ELF-1 (cell line): Measurements from ENCODE around the gene SLC38A10.

Source experiments
- DNase-seq: peaks from one replicate; pipeline ENCODE4 v3.0.0-alpha.2; 2016; ENCODE audit warnings: low read depth, low spot score

The SLC38A10 gene

DNA sequence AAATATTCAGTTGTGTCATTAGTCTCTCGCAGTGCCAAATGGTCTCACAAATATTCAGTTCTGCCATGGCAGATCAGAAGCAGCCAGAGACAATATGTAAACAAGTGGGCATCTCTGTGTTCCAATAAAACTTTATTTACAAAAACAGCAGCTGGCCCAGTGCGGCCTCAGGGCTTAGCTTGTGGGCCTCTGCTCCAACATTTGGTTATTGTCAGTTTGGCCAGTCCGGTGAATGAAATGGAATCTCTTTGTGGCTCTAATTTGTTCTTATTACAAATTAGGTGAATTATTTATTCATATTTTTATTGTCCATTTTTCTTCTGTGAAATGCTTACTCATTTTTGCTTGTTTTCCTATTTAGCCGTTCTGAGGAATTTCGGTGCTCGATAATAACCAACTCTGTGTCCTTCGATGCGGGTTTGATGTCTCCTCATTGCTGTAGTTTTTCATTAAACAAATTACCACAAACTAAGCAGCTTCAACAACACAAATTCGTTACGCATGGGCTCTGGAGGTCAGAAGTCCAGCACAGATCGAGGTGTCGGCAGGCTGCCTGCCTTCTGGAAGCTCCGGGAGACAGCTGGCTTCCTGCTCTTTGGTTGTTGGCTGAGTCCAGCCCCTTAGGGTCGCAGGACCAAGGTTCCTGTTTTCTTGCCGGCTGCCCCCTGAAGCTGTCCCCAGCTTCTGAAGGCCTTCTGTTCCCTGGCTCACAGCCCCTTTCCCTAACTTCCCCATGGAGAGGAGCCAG is 4.1 kb upstream of the SLC38A10 start:
- no peak for DNase-seq

GRCh38 chr17:81298325-81298990 is 3.4 kb upstream of the SLC38A10 start:
- no peak for DNase-seq

DNA sequence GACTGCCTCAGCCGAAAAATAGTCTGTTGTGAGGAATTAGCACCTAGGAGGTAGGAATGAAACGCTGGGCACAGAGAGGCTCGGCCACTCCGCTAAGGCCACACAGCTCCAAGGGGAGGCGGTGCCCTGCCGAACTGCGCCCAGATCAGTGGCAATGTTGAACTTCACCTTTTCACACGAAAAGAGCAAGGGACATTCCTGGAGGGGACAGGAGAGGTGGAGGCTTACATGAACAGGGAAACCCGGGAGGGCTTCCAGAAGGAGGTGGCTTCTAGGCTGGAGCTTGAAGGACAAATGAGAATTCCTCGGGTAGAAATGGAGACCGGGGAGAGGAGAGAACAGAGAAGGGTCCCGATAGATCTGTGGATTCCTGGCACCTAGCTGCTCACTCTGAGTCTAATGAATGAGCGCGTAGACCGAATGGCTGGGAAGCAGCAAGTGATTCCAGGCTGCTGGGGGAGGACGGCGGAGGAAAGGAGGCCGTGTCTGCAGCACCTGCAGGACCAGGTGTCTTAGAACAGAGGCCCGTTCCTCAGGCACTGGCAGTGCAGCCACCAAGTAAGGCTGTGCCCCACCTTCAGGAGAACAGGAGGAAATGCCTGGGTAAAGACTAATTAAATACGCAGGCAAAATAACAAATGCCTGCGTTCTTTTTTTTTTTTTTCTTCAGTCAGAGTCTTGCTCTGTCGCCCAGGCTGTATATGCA is 722 bp upstream of the SLC38A10 start:
- peak; percentile 61 for DNase-seq

- DNase-seq, result no peak
These were observed 536 bp downstream of the SLC38A10 start for GRCh38 chr17:81294512-81295030.

GRCh38 chr17:81292450-81292849 is 2.7 kb downstream of the SLC38A10 start:
- no peak for DNase-seq

- DNase-seq, result peak; percentile 85
These were observed 3.4 kb downstream of the SLC38A10 start for GRCh38 chr17:81291662-81292061.

DNA sequence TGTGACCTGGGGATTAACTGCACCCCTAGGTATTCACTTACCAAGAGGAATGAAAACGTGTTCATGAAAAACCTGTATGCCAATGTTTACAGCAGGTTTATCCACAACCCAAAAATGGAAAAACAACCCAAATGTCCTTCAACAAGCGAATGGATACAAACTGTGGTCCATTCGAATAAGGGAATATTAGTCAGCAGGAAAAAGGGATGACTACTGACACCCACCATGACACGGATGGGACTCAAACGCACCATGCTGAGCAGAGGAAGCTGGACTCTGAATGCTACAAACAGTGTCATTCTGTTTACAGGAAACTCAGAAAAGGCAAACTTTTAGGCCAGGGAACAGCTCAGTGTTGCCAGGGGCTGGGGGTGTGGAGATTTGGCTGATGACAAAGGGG is 4.9 kb downstream of the SLC38A10 start:
- DNase-seq, result no peak

DNA sequence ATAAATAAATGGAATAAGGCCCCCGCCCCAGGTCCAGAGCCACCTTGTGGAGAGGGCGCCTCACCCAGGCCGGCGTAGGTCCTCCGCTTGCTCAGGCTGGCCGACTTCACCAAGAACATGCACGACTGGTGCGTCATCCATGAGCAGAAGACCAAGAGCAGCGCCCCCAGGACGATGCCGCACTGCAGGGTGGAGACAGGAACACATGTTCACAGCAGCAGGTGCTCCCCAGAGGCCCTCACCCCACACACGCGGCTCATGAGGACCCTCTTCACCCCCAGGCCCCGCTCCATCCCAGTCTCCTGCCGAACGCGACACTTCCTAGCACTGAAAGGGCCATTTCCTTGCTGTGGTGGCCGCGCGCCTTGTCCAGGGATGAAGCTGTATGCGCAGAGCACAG is 5.5 kb downstream of the SLC38A10 start:
- no peak for DNase-seq

- DNase-seq, result no peak
These were observed 6.4 kb downstream of the SLC38A10 start for GRCh38 chr17:81288715-81289114.

- DNase-seq, result no peak
These were observed 7.2 kb downstream of the SLC38A10 start for GRCh38 chr17:81287741-81288430.

DNA sequence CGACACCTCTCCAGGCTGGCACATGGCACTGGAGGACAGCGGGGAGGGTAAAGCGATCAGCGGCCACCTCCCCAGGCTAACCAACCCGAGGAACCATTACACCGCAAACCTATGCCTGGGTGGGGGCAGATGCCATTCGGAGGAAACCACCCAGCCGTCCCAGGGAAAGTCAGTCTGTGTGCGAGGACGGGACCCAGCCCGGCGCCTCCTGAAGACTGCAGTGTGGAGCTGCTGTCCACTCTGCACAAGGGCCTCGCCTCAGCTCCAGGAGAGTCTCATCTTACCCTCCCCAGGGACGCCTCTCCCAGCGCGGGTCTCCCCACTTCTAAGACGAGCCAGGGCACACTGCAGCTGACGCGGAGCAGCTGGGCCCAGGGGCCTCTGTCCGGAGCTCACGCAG is 8.0 kb downstream of the SLC38A10 start:
- DNase-seq, result no peak

- DNase-seq, result no peak
These were observed 8.5 kb downstream of the SLC38A10 start for GRCh38 chr17:81286491-81287145.

- DNase-seq, result no peak
These were observed 9.2 kb downstream of the SLC38A10 start for GRCh38 chr17:81285894-81286293.

- DNase-seq, result peak; percentile 53
These were observed 9.8 kb downstream of the SLC38A10 start for GRCh38 chr17:81285179-81285878.

- no peak for DNase-seq
These were observed 12.2 kb downstream of the SLC38A10 start for GRCh38 chr17:81282876-81283275.

DNA sequence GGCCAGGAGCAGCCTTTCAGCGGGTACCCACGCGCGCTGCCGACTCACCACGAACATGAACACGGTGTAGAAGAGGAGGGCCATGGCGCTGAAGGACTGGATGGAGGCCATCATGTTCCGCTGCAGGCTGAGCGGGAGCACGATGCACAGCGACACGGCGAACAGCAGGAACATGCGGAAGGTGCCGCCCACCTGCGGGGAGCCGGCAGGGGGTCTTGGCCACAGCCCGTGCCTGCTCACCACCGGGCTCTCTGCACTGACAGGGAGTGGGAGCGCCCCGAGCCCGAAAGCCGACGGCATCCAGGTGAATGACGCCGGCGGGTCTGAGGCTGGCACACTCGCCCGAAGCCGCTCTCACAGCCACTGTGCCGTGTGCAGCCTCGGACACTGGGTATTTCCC is 13.0 kb downstream of the SLC38A10 start:
- no peak for DNase-seq

GRCh38 chr17:81280571-81280970 is 14.5 kb downstream of the SLC38A10 start:
- DNase-seq, result no peak

DNA sequence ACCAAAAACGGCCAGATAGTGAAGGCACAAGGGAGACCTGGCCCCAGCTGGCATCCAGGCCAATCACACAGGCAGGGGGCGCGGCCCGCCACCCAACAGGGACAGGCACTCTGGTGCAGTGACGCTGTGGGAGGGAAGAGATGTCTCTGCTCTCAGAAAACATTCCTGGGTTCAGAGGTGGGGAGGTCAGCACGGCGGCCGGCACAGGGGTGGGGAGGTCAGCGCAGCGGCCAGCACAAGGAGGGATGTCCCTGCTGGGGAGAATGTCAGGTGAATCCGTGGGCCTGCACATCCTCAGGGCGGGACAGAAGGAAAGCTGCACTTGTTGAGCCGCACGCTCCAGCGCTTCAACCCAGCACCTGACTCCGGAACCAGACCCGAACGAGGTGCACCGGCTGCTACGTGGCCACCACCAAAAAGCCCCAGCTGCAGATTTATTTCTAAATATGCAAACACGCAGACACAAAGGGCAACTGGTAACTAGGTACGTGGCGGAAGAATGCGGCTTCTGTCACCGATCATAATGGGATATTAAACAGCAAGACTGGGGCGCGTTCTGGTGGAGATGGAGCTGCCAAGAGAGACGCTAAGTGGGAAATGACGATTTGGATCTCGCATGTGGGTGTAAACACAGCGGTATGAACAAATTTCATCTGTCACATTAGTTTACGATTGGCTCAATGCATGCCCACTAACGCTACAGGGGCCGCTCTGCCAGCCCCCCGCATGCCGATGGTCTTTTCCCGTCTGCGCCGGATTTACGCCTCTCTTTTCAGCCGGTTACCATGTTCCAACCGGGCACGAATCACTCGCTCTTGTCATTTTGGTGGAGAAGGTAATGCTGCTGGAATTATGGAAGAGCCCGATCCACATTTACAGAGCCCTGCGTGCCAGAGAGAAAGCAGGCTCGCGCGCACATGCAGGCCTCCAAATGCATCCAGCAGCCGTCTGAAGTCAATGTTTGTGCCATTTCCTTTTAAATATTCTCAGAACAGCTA is 15.5 kb downstream of the SLC38A10 start:
- no peak for DNase-seq

GRCh38 chr17:81278831-81279230 is 16.3 kb downstream of the SLC38A10 start:
- no peak for DNase-seq
